Gastroesophageal sphincter (tissue), 4 donors: Measurements from ENCODE around the gene NRP1. TPM values are rescaled to one million over a fixed set of nuclear protein-coding genes. Genes with fewer than 3 reads are reported as not detected.

Source experiments
- ATAC-seq: fragments of 150-250 bp; one replicate; pipeline ENCODE4 v1.9.1; 2016; ENCODE audit warnings: mild to moderate bottlenecking, moderate library complexity
- H3K27ac ChIP-seq, 4 donors: fragments of 200-600 bp; sonication (generic) in 3 of 4; 1 replicate in 3 of 4; 2 replicates in 1 of 4; pipeline ENCODE4 v1.5.1; 2016 to 2019
- H3K27me3 ChIP-seq: fragments of 200-600 bp; sonication (generic); one replicate; pipeline ENCODE4 v1.5.1; 2019
- H3K36me3 ChIP-seq, 2 donors: fragments of 200-600 bp; sonication (generic); one replicate each; pipeline ENCODE4 v1.5.1; 2019; ENCODE audit warnings: control low read depth in 1 of 2
- H3K4me1 ChIP-seq, 3 donors: fragments of 200-600 bp; sonication (generic); 1 replicate in 2 of 3; 2 replicates in 1 of 3; pipeline ENCODE4 v1.5.1; 2016 to 2019; ENCODE audit warnings: control low read depth in 2 of 3
- H3K4me3 ChIP-seq, 2 donors: fragments of 200-600 bp; sonication (generic); one replicate each; pipeline ENCODE4 v1.5.1; 2019; ENCODE audit warnings: mild to moderate bottlenecking in 1 of 2, moderate library complexity in 1 of 2
- H3K9me3 ChIP-seq, 3 donors: fragments of 200-600 bp; sonication (generic); one replicate each; pipeline ENCODE4 v1.5.1; 2017 to 2019; ENCODE audit warnings: control low read depth in 2 of 3
- CTCF ChIP-seq, 4 experiments: fragments of 200-600 bp in 2 of 4; fragments of 450-650 bp in 2 of 4; sonication (generic) in 1 of 4; IDR thresholded peaks; one replicate each; pipeline ENCODE4 v1.5.1; 2017 to 2019; ENCODE audit warnings: antibody characterized with exemption in 4 of 4, mild to moderate bottlenecking in 2 of 4, moderate library complexity in 2 of 4
- EP300 ChIP-seq: sonication (generic); formaldehyde crosslinking; IDR thresholded peaks from one replicate; pipeline ENCODE4 v1.6.1; 2017; ENCODE audit warnings: antibody characterized with exemption, mild to moderate bottlenecking
- POLR2A ChIP-seq, 2 donors: fragments of 450-650 bp; IDR thresholded peaks; one replicate each; pipeline ENCODE4 v1.6.1; 2017; ENCODE audit warnings: antibody characterized with exemption in 2 of 2, mild to moderate bottlenecking in 2 of 2, moderate library complexity in 1 of 2
- POLR2AphosphoS5 ChIP-seq: sonication (generic); formaldehyde crosslinking; IDR thresholded peaks from one replicate; pipeline ENCODE4 v1.6.1; 2017; ENCODE audit warnings: antibody characterized with exemption
- WGBS, 2 donors: methylation state at CpG; one replicate each; pipeline ENCODE4 v1.1.5; 2018; ENCODE audit warnings: low coverage in 1 of 2; 5-methylcytosine and 5-hydroxymethylcytosine counted together
- total RNA-seq, 4 donors: library from RNA; depleted of rRNA; stranded (reverse); fragments of >200 nt; gene quantifications; one replicate each; pipeline ENCODE4 v1.1.0, GENCODE V29; 2016

NRP1 gene
- total RNA-seq, 4 donors from 2014 or later, result 43.4 to 95.4 (median 52.7) TPM

- Histone ChIP-seq H3K27ac (peak overlapping the region in 1 of 4 donors; percentile 34), H3K4me3 (no peak overlapping the region), H3K9me3 (no peaks in the 10 kb centered on the region), H3K27me3 (no peaks in the 10 kb centered on the region), H3K4me1 (peaks cover 0 to 33% (median 0%) of the 10 kb centered on the region in 3 donors), H3K36me3 (peaks cover 0 to 65% of the 10 kb centered on the region in 2 donors)
- TF ChIP-seq POLR2AphosphoS5, result peak; percentile 66
- TF ChIP-seq CTCF (IDR thresholded peaks at IDR 0.05), result no peak
- TF ChIP-seq EP300, result peak; percentile 17
- TF ChIP-seq POLR2A (IDR thresholded peaks at IDR 0.05), result no peak
- WGBS, 2 donors, result 30 to 86% methylated on average over 3 of the region's 3 CpGs
- ATAC-seq, result no peak
Measured at GRCh38 chr10:33215635-33216034, 118.8 kb downstream of the NRP1 start.

GRCh38 chr10:33215154-33215553, 119.3 kb downstream of the NRP1 start:
- no peak overlapping the region for H3K27ac ChIP-seq

GRCh38 chr10:33214174-33214573, 120.3 kb downstream of the NRP1 start:
- 83 to 92% methylated on average over 1 to 4 of the region's 4 CpGs for WGBS, 2 donors
- H3K4me1 ChIP-seq, result peaks cover 0 to 41% (median 0%) of the 10 kb centered on the region in 3 donors
- no peak for TF ChIP-seq CTCF (IDR thresholded peaks at IDR 0.05)
- TF ChIP-seq POLR2AphosphoS5, result no peak
- TF ChIP-seq POLR2A (IDR thresholded peaks at IDR 0.05), result no peak
- TF ChIP-seq EP300, result no peak
- H3K9me3 ChIP-seq, result no peaks in the 10 kb centered on the region
- H3K4me3 ChIP-seq, result no peak overlapping the region
- H3K27me3 ChIP-seq, result no peaks in the 10 kb centered on the region
- no peak overlapping the region for H3K27ac ChIP-seq
- peaks cover 0 to 66% of the 10 kb centered on the region in 2 donors for H3K36me3 ChIP-seq
- no peak for ATAC-seq

More at GRCh38 chr10:33215154-33215553, 119.3 kb downstream of the NRP1 start:
- Histone ChIP-seq H3K4me1 (peaks cover 0 to 37% (median 0%) of the 10 kb centered on the region in 3 donors), H3K27me3 (no peaks in the 10 kb centered on the region), H3K4me3 (no peak overlapping the region), H3K9me3 (no peaks in the 10 kb centered on the region), H3K36me3 (peaks cover 0 to 64% of the 10 kb centered on the region in 2 donors)
- TF ChIP-seq POLR2A (IDR thresholded peaks at IDR 0.05) (no peak), CTCF (IDR thresholded peaks at IDR 0.05) (no peak), EP300 (no peak), POLR2AphosphoS5 (no peak)
- WGBS, 2 donors, result 71 to 81% methylated on average over 2 of the region's 2 CpGs
- ATAC-seq, result no peak

- 75 to 81% methylated on average over 4 of the region's 4 CpGs for WGBS, 2 donors
- peak; percentile 32 for ATAC-seq
- Histone ChIP-seq H3K27ac (peak overlapping the region in 3 of 4 donors; percentile 27 to 53 (median 33)), H3K27me3 (no peaks in the 10 kb centered on the region), H3K36me3 (peaks cover 0 to 69% of the 10 kb centered on the region in 2 donors), H3K4me1 (peaks cover 0 to 41% (median 0%) of the 10 kb centered on the region in 3 donors), H3K9me3 (no peaks in the 10 kb centered on the region), H3K4me3 (no peak overlapping the region)
- no peak for TF ChIP-seq POLR2A (IDR thresholded peaks at IDR 0.05)
- TF ChIP-seq CTCF (IDR thresholded peaks at IDR 0.05), result no peak
- no peak for TF ChIP-seq POLR2AphosphoS5
- TF ChIP-seq EP300, result no peak
Measured at GRCh38 chr10:33212061-33212748, 122.3 kb downstream of the NRP1 start.
